B cell (primary cell): Measurements from ENCODE around the gene CMIP.

ENCODE experiments used
- EZH2 ChIP-seq: IDR thresholded peaks from 2 replicates; pipeline ENCODE4 v1.6.1; 2012; ENCODE audit warnings: borderline replicate concordance, low read depth, mild to moderate bottlenecking, moderate library complexity, low read length; ENCODE audit not compliant: insufficient read depth, poor library complexity, severe bottlenecking
- TF ChIP-seq, protein P1 (sequence below): fragments of 200-600 bp; IDR thresholded peaks from one replicate; pipeline ENCODE4 v1.8.0; 2022; ENCODE audit warnings: antibody characterized with exemption, mild to moderate bottlenecking

DNA sequence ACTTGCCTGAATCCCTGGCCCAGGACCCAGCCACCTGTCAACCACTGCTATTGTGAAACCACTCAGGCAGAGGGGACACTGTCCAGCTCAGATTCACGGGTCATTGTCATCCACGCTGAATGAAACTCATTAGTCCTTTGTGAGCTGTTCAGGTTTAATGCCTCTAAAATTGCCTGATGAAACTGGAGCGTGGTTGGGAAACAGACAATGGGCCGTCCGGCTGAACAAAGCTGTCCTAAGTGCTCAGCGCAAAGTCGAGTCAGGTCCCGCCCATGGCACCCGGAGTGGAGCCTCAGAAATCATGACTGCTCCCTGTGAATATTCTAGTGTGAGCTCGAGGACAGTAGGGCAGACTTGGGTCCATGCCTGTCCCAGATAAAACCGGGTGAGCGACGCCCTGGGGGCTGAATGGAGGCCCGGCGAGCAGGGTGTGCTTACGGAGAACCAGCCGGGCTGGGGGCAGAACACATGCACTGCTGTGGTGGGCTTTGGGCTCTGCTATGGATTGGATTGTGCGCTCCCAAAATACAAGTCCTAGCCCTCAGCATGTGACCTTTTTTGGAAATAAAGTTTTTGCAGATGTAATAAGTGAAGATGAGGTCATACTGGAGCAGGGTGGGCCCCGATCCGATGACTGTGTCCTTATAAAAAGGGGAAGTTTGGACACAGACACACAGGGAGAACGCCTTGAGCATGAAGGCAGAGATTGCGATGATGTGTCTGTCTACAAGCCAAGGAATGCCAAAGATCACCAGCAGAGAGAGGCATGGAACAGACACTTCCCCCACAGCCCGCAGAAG is 12.9 kb upstream of the CMIP start:
- TF ChIP-seq, protein P1, sequence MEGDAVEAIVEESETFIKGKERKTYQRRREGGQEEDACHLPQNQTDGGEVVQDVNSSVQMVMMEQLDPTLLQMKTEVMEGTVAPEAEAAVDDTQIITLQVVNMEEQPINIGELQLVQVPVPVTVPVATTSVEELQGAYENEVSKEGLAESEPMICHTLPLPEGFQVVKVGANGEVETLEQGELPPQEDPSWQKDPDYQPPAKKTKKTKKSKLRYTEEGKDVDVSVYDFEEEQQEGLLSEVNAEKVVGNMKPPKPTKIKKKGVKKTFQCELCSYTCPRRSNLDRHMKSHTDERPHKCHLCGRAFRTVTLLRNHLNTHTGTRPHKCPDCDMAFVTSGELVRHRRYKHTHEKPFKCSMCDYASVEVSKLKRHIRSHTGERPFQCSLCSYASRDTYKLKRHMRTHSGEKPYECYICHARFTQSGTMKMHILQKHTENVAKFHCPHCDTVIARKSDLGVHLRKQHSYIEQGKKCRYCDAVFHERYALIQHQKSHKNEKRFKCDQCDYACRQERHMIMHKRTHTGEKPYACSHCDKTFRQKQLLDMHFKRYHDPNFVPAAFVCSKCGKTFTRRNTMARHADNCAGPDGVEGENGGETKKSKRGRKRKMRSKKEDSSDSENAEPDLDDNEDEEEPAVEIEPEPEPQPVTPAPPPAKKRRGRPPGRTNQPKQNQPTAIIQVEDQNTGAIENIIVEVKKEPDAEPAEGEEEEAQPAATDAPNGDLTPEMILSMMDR: no peak
- no peak for TF ChIP-seq EZH2
